Activated naive CD8-positive, alpha-beta T cell treated with anti-CD3 and anti-CD28 coated beads, Interleukin-2, amount 50 U/mL, for 16 hours (primary cell): ENCODE measurements around the gene GRID2.
"Not testable (repeated sequence)": the region's sequence is repeated elsewhere in the genome, so short reads cannot be mapped to it uniquely, and the experiment has no call there.

Source experiments
- DNase-seq: peaks from one replicate; pipeline ENCODE4 v3.0.0-alpha.2; 2020; ENCODE audit warnings: low read depth, low spot score

Gene GRID2

GRCh38 chr4:92438722-92439121 lies 135.0 kb downstream of the GRID2 start:
- not testable (repeated sequence) for DNase-seq

- DNase-seq: not testable (repeated sequence)
Measured at GRCh38 chr4:92442131-92442530, 138.4 kb downstream of the GRID2 start.

- DNase-seq: not testable (repeated sequence)
Measured at GRCh38 chr4:92444143-92444843, 140.5 kb downstream of the GRID2 start.

GRCh38 chr4:92445127-92445526 lies 141.4 kb downstream of the GRID2 start:
- DNase-seq: no peak

GRCh38 chr4:92447255-92447905 lies 143.6 kb downstream of the GRID2 start:
- DNase-seq: no peak

DNA sequence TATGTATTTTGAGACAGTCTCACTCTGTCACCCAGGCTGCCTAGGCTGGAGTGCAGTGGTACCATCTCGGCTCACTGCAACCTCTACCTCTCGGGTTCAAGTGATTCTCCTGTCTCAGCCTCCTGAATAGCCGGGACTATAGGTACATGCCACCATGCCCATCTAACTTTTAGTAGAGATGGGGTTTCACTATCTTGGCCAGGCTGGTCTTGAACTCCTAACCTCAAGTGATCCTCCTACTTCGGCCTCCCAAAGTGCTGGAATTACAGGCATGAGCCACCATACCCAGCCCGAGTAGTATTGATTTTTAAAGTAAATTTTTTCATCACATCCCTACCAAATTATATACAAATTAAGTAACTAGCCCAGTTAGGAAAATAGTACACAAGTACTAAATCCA lies 144.4 kb downstream of the GRID2 start:
- DNase-seq: not testable (repeated sequence)

DNA sequence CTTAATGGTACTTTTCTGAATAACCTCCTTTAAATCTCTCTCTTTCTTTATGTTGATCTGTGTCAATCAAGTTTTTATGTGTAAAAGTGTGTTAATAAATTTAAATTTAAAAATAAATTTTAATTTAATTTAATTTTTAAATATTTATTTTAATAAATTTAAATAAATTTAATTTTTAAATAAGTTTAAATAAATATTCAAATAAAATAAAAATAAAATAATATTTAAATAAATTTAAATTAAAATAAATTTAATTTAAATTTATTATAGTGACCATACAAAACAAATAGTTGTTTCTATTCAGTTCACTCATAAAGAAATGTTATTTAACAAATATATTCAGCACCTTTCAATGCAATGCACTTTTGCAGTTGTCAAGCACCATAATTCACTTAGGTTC lies 146.9 kb downstream of the GRID2 start:
- DNase-seq: no peak

- no peak for DNase-seq
Measured at GRCh38 chr4:92451782-92452181, 148.0 kb downstream of the GRID2 start.

- DNase-seq: not testable (repeated sequence)
Measured at GRCh38 chr4:92452383-92452782, 148.6 kb downstream of the GRID2 start.

- no peak for DNase-seq
Measured at GRCh38 chr4:92455329-92455839, 151.6 kb downstream of the GRID2 start.

DNA sequence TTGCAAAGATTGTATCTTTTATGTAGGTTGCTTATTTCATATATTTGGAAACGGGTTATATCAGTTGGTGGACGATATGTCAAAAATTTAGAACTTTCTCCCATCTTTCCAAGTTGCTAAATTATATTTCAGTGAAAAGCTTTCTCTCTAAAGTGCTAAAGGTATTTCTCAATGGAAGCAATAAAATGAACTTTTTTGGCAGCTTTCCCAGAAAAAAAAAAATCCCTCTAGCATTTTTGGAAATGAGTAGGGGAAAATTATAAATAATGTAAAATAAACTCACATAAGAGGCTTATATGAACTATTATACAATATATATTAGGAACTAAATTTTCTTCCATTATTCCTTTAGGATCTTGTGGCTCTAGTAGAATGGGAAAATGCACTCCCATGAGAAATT lies 152.2 kb downstream of the GRID2 start:
- no peak for DNase-seq

DNA sequence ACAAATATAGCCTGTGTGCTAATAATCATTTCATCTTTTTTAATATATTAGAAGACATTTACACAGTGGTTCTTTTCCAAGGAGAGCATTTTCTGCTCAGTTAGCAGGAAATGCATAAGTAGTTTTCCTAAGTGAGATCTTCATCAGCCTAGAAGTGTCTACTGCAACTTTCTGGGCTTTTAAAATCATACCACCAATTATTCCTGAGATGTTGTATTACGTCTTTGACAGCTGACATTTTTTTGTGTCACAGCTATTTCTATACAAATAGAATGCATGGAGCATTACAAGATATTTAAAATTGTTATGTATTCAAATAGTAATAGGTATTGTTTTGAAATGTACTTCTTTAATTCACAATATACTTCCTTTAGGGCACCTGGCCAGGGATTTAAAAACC lies 158.0 kb downstream of the GRID2 start:
- DNase-seq: no peak

DNA sequence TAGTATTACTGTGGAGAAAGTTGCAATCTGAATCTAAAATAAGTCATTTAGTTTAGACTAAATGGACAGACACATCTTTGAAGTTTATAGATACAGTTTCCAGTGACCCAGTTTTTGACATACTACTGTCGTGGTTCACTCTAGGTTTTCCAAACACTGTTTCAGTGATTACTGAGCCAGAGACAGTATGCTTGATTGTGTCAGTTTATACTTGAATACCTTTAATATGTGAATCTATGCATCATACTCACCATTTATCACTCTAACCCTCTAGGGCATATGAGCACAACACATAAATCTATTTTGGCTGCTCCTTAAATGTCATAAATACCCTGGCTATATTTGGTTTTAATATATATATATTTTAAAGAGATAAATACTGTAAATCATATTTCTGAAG lies 173.5 kb downstream of the GRID2 start:
- DNase-seq: no peak

DNA sequence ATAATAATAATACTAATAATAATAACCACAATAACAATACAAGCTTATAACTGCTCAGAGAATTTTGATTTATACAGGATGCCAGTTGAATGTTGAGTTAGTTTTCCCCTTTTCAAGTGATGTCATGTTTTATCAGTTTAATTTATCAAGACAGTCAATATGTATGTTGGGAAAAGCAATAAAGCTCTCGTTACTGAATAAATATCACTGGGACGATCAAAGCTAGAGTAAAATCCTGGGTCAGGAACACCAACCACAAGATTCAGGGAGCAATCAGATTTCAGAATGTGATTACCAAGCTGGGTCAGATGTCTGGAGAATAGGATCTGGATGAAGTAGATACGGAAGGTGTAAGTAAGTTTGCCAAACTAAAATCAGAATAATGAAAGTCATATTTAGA lies 179.6 kb downstream of the GRID2 start:
- DNase-seq: no peak

DNA sequence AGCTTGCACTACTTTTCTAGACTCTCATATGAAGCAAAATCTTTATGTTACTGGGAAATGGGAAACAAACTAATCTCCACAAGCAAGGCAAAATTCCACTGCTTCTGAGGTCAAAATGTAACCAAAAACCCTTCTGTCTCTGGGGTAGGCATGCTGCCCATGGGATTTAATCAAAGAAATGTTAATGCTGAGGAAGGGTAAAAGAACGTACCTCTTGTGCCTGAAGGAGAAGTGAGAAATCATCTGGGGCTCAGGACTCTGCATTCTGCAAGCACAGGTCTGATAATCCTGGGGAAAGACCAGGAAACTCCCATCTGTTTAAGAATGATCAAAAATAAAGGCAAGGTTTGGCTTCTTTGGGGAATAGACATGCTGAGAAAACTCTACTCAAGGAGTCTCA lies 184.7 kb downstream of the GRID2 start:
- no peak for DNase-seq

DNA sequence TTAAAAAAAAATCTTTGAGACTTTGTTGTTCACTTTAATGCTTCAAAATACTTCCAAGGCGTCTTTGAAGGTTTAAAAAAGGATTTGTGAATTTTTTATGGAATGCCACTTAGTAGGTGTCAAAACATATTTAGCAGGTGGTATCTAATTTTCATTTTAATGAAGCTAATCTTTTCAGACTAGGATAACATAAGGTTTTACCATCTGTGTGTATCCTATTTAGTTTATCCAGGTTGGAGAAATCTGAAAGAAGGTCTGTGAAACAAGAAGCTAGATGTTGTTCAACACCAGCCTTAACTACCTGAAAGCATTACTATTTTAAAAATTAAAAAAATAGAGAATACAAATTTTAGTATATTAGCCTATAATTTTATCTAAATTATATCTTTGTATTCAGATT lies 193.4 kb downstream of the GRID2 start:
- no peak for DNase-seq

DNA sequence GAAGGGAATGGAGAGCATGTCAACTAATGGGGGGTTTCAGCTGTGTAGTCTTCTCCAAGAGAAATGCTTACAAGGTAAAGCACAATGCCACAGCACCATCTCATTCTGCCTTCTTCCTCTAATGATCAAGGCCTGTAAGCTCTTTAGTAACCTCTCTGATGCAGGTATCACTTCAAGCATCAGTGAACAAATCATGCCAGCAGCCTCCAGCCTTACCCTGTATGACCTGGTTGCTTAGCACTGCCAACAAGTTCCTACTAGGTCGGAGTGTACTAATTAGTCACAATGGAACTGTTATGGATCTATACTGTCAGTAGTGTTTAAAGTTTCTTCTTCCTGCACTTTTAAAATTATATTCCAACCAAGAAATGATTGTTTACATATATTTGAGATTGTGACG lies 197.7 kb downstream of the GRID2 start:
- DNase-seq: no peak

DNA sequence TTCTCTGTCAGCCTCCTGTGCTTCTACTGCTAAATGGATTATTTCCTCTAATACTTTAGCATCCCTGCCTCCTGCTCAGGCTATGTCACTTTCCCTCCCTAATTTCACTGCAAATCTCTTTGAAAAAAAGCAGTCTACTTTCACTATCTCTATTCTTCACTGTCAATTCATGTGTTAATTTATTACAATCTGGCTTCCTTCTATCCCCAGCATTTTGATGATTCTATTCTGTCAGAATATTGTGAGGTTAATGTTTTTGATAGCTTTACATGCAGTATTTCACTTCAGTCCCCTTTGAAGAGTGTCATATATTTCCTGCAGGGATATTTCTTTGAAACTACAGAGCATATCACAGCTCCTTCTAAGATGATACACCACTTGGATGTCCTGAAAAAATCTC lies 203.2 kb downstream of the GRID2 start:
- DNase-seq: no peak

DNA sequence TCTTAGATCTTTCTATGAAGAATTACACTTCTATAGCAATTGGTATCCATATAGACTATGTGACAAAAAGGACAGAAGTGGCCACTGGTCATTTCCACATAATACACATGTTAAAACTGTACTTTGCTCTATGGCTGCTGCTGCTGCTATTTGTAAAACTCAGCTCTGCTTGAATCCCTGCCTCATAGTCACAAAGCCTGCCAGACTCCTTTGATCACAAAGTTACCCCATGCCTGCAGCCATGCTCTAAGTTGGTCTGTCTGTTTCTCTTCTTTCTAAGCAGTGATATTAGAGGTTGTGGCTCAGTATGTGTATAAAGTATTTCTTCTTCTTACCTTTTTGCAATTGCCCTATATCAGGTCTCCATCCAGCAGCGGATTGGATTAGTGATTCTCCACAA lies 210.9 kb downstream of the GRID2 start:
- DNase-seq: no peak

- DNase-seq: no peak
Measured at GRCh38 chr4:92516450-92516849, 212.7 kb downstream of the GRID2 start.

- no peak for DNase-seq
Measured at GRCh38 chr4:92519727-92520126, 216.0 kb downstream of the GRID2 start.

GRCh38 chr4:92520563-92520962 lies 216.8 kb downstream of the GRID2 start:
- no peak for DNase-seq

- no peak for DNase-seq
Measured at GRCh38 chr4:92521941-92522340, 218.2 kb downstream of the GRID2 start.
